CD4-positive, alpha-beta T cell treated with Interleukin-4 for 4 hours (primary cell): ENCODE data around the gene PEAK1.

Experiments
- DNase-seq: peaks from one replicate; pipeline ENCODE4 v3.0.0-alpha.2; 2020

The PEAK1 gene

DNA sequence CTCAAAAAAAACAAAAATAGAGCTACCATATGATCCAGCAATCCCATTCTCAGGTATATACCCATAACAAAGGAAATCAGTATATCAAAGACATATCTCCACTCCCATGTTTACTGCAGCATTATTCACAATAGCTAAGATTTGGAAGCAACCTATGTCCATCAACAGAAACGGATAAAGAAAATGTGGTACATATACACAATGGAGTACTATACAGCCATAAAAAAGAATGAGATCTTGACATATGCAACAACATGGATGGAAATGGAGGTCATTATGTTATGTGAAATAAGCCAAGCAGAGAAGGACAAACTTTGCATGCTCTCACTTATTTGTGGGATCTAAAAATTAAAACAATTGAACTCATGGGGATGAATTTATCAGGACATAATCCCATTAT is 19.6 kb downstream of the PEAK1 start:
- DNase-seq: no peak

DNA sequence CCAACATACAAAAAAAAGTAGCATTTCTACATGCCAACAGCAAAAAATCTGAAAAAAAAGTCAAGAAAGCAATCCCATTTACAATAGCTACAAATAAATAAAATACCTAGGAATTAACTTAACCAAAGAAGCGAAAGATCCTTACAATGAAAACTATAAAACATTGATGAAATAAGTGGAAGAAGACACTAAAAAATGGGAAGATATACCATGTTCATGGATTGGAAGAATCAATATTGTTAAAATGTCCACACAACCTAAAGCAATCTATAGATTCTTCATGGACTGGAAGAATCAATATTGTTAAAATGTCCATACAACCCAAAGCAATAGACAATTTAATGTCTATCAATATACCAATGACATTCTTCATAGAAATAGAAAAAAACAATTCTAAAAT is 21.0 kb downstream of the PEAK1 start:
- DNase-seq: no peak

DNA sequence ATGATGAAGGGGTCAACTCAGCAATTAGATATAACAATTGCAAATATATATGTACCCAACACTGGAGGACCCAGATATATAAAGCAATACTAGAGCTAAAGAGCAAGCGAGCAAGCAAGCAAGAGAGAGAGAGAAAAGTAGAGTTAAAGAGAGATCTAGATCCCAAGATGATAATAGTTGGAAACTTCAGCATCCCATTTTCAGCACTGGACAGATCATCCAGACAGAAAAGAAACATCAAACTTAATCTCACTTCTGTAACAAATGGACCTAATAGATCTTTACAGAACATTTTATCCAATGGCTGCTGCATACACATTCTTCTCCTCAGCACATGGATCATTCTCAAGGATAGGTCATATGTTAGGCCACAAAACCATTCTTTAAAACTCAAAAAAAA is 23.2 kb downstream of the PEAK1 start:
- DNase-seq: no peak

DNA sequence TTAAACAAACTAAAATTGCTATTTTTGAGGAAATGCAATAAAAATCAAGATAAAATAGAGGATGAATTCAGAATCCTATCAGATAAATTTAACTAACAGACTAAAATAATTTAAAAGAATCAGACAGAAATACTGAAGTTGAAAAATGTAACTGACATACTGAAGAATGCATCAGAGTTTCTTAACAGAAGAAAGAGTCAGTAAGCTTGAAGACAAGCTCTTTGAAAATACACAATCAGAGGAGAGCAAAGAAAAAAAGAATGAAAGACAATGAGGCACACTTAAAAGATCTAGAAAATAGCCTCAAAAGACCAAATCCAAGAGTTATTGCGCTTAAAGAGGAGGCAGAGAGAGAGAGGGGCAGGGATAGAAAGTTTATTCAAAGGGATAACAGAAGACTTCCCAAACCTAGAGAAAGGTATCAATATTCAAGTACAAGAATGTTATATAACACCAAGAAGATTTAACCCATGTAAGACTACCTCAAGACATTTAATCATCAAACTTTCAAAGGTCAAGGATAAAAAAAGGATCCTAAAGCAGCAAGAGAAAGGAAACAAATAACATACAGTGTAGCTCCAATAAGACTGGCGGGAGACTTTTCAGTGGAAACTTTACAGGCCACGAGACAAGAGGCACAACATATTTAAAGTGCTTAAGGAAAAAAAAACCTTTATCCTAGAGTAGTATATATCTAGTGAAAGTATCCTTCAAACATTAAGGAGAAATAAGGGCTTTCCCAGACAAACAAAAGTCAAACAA is 24.7 kb downstream of the PEAK1 start:
- no peak for DNase-seq

DNA sequence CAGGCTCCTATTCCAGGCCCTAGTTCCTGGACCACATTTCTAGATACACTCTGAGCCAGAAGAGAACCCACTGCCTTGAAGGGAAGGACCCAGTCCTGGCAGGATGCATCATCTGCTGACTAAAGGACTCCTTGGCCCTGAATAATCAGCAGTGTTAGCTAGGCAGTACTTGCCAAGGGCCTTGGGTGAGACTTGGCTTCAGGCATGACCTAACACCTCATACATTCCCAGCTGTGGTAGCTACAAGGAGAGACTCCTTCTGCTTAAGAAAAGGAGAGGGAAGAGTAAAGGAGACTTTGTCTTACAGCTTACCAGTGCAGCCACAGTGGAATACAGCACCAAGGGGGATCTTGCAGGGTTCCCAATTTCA is 26.4 kb downstream of the PEAK1 start:
- no peak for DNase-seq

DNA sequence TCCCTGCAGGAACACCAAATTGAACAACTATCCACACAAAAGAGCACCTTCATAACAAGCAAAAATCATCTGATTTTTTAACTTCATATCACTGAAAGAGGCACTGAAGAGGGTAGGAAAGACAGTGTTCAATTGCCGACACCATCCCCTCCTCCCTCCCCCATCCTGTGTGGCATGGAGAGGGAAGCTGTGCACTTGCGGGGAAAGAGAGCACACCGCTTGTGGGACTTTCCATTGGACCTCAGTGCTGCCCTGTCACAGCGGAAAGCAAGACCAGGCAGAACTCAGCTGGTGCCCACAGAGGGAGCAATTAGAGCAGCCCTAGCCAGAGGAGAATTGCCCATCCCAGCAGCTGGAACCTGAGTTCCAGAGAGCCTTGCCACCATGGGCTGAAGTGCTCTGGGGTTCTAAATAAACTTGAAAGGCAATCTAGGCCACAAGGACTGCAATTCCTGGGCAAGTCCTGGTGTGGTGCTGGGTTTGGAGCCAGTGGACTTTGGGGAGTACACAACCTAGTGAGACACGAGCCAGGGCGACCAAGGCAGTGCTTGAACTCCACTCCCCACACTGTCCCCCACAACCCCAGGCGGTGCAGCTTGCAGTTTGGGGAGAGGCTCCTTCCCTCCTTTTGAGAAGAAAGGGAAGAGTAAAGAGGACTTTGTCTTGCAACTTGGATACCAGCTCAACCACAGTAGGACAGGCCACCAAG is 27.0 kb downstream of the PEAK1 start:
- no peak for DNase-seq

DNA sequence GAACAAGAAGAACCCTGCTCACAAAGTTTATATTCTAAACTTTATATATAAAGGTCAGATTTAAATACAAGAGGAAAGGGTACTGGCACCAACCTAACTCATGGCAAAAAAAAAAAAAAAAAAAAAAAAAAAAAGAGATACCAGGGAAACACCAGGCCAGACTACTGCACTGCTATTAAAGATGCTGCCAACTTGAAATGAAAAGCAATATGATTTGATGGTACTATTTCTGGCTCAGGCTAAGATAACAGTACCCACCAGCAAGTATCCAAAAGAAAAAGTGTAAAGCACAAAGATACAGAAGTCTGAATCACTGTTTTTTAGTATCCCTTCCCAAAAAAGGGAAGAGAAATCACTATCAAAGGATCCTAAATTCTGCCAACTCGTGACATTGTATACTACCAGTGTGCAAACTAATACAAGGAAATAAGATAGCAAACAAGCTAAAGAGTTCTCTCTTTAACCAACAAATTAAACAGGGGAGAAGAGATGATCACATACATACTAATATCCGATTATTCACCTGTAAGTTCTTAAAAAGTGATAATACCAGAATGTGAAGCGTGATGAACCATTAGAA is 28.4 kb downstream of the PEAK1 start:
- no peak for DNase-seq

DNA sequence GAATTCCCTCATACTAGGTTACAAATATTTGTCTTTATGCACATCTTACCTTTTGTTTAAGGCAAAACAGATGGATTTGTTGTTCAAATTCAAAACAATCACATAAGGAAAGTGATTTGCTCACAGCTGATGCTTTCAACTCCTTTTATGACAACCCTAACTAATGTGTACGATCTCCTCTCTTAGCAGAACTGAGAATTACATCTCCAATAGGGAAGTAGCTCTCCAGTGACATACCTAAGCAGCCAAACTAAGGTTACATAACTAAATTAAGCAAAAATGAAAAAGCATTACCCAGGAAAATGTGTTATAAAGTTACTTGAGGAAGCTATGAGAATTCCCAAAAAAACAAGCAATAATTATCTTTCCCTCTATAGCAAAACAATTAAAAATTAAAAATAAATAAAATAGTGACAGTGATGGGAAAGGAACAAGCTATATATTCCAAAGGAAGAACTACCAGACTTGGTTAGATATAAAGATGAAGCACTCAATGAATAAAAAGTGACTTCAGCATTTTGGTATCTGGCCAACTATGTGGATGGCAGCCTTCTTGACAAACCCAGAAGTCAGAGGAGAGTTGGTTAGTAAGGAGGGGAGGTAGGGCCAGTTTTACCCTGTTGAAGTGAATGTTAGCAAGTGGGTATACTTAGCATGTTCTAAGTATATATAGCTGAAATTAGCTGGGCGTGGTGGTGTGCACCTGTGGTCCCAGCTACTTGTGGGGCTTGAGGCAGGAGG is 32.4 kb downstream of the PEAK1 start:
- no peak for DNase-seq

DNA sequence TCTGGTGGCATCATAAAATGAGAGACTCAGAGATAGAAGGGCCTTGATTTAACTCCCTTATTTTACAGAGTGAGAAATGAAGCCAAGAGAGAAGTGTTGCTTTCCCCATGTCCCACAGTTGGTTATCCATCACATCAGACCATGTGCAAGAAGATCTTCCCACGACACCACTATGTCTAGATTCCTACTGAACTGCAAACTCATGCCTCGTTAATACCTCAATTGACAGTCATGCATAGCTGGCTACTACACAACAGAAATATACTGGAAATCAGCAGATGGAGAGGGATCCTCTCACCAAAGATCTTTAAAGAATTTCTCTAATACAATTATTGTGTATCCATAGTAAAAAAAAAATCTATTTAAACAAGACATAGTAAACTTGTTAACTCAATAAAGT is 33.3 kb downstream of the PEAK1 start:
- no peak for DNase-seq

DNA sequence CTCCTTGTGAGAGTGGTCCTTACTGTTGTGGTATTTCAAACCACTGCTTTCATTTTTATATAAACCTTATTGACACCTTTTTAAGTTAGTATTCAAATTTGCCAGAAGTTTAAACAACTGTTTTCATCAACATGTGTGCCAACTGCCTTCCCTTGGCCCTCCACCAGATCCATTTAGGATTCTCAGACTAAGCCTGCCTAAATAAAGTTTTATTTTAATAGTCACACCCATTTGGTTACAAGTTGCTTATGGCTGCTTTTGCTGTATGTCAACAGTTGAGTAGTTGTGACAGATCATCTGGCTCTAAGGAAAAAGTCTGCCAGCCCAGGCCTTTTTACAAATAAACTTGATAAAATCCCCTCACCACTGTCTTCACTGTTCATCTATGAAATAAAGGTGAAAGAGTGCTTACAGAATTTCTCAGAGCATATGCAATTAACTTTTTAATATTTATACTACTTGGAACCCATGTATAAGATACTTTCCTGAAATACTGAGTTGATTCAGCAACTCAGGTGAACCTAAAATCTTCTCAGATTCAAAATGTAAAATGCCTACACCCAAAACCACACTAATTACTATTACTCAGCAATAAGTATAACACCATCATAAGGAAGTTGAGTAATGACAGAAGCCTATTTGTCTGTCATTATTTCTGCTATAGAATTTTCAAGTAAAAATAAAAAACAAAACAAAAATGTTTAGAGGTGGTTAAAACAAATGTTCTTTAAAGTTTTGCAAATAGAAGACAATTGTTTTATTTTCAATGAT is 35.1 kb downstream of the PEAK1 start:
- no peak for DNase-seq

DNA sequence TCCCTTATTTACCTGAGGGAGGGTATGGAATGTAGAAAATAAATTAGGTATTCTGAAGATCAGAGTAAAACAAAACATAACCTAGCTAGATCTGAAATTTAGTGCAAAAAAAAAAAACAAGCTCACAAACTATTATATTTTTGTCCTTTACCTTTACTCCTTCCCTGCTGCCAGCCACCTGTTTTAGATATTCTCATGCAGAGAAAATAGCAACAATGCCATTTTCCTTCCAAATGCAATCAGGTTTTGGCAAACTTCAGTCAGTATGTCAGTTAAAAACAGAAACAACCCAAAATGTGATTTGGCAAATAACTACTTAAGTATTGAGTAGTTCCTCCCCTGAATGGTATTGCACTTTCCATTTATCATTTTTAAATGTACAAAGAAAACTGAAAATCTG is 35.8 kb downstream of the PEAK1 start:
- DNase-seq: no peak

DNA sequence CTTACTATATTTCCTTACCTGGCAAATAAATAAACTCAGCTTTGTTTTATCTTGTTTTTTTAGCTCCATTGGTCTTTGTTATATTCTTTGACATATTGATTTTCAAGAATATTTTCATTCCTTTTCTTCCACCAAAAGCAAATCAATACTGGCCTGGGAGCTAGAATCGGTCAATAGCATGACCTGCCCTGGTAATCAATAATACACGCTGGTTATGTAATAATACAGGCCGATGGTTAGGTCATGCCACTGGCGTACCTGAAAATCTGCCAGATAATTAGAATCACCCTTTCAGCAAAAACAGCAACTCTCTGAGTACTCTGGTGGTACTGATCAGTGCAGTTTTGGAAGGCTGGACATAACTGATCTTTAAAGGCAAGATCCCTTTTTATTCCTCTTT is 39.9 kb downstream of the PEAK1 start:
- DNase-seq: no peak

DNA sequence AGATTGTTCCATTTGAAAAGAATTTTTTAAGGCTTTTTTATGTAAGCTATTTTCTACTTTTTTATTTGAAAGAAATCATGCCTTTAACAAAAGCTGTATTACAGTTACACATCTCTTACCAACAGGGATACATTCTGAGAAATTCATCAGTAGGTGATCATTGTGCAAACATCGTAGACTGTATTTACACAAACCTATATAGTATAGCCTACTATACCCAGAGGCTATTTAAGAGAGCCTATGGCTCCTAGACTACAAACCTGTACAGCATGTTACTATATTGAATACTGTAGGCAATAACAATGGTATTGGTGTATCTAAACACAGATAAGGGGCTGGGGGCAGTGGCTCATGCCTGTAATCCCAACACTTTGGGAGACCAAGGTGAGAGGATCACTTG is 43.1 kb downstream of the PEAK1 start:
- DNase-seq: no peak

DNA sequence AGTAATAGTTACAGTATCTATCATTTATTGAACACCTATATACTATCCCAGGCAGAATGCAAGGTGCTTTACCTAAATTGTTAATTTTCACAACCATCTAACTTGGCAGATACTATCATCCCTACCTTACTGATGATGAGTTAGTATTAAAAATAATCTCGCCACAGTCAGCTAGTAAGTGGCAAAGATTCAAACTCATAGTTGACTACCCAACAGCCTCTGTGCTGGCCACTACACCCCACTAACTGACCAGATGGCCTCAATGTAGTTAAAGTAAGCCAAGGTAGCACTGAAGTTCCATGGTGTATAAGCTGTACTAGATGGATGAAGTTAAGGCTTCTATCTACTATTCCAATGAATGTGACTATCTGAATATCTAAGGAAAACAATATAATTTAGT is 44.8 kb downstream of the PEAK1 start:
- no peak for DNase-seq

DNA sequence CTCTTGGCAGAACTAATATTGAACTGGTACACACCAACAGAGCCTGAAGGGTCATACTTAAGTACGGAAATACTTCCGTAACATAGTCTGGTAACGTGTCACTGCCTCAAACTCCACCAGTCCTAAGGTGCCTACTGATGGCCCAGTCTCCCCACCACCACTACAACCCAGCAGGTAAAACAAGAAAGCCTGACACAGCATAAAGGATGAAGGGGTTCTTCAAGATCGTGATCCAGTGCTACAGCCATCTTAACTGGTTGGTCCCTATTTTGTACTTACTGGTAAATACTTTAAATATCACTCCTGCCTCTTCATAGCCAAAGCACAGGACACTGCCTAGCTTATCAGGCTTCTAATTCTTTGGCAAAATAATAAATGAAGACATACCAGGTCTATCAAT is 46.5 kb downstream of the PEAK1 start:
- no peak for DNase-seq

DNA sequence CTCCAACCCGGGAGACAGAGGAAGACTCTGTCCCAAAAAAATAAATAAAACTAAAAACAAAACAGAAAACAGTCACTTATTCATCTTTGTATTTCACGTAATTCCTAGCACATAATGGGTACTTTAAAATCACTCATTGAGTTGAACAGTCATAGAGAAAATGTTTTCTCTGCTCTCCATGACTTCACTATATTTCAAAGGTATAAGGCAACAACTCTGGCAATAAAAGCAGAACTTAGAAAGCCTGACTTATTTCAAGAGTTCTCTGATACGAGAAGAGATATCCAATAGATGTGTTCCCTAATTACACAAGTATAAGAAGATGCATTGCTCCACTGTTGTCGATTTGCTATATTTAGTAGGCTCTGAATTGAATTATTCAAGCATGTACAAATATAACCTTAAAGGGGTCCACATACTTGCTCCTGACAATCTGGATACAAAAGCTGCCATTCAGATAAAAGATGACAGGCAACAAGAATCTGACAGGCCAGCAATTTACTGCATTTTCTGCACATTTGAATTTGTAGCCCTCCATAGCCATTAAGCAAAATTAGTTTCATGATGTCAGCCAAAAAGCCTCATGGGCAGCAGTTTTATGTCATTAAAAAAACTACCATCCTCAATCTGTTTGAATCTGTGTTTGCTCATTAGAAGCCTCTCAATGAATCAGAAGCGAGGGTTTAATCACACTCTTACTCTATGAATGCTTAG is 47.9 kb downstream of the PEAK1 start:
- no peak for DNase-seq

DNA sequence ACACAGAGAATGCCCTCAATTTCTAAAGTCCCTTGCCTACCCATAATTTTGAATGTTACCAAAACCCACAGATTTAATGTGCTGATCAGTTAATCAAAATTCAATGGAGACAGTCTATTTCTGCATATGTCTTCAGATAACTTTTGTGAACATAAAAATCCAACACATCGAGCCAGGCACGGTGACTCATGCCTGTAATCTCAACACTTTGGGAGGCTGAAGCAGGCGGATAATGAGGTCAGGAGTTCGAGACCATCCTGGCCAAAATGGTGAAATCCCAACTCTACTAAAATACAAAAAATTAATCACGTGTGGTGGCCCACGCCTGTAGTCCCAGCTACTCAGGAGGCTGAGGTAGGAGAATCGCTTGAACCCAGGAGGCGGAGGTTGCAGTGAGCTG is 49.3 kb downstream of the PEAK1 start:
- no peak for DNase-seq

DNA sequence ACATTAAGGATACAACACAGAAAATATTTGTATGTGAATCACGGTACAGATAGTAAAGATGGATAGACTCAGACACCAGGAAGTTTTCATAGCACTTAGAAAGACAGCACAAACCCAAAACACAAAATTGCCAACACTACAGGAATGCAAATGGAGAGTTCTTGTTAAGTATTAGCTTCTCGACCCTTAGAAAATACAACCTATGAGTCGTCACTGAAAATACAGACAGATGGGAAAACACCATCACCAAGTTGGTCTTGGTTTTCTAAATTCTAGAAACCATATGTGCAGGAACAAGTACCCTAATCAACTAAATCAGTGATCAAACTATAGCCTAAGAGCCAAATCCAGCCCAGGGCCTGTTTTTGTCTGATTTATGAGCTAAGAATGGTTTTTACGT is 50.7 kb downstream of the PEAK1 start:
- DNase-seq: no peak

DNA sequence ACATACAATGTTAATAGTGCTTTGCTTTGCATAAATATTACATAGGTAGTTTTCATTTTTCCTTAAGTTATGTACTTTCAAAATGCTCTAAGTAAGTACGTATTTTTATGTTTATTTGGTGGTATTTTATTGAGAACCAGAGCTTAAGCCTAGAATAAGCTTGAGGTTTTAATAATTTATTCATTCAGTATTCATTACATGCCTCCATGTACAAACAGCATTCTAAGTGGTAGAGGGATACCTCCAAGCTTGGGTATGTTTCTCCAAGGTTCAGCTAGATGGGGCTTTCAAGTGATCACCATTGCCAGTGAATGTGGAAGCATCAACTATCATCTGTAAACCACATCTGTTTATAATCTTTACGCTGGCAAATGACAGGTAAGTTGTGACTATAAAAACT is 52.3 kb downstream of the PEAK1 start:
- DNase-seq: no peak

DNA sequence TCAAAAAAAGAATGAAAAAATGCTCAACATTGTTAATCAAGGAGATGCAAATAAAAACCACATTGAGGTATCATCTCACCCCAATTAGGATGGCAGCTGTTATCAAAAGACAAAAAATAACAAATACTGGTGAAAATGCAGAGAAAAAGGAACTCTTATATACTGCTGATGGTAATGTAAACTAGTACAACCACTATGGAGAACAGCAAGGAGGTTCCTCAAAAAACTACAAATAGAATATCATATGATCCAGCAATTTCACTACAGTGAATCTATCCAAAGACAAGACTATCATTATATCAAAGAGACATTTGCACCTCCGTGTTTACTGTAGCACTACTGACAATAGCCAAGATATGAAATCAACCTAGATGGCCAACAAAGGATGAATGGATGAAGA is 58.4 kb downstream of the PEAK1 start:
- DNase-seq: no peak

DNA sequence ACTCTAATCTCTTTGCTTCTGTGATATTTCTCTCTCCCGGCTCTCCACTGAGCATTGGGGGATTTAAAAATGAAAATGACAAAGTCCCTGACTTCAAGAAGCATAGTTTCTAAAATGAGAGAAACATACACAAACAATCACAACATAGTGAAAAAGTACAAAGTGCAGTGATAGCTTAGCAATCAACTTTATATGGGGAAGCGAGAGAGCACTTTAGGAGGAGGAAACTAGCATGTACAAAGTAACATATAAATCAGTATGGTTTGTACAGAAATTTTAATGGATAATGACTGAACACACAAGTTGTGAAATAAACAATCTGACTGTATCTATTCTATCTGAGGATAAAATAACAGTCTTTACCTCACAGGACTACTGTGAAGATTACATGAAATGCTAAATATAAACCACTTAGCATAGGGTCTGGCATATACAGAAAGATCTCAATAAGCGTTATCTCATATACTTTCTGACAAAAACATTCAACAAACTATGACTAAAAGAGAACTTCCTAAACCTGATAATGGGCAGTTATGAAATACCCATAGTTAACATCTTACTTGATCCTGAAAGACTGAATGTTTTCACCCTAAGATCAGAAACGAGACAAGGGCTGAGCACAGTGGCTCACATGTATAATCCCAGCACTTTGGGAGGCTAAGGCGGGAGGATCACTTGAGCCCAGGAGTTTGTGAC is 61.2 kb downstream of the PEAK1 start:
- no peak for DNase-seq

DNA sequence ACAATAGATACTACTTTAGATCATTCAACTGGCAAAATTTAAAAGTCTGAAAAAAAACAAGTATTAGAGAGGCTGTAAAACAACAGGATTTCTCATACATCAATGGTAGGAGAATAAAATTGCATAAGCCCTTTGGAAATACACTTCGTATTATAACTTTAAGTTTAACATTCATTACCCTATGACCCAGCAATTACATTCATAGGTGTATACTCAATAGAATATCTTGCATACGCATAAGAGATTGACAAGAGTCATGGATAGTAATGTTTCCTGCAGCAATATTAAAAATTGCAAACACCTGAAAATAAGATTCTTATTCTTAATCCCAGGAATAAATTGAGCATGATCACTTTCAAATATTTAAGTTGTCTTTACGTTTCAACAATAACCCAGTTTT is 63.6 kb downstream of the PEAK1 start:
- DNase-seq: no peak
